OCI-LY3 (cell line): ENCODE measurements around the gene NAPA.

Source experiments
- H2AFZ ChIP-seq: fragments of 200-600, 300-600 bp; shearing (Covaris generic); 2 replicates; pipeline ENCODE4 v1.6.0; 2014; ENCODE audit warnings: antibody characterized with exemption, low read depth, low read length
- H3K27ac ChIP-seq: fragments of 200-600, 300-600 bp; sonication (generic); 2 replicates; pipeline ENCODE4 v1.5.1; 2014; ENCODE audit warnings: mild to moderate bottlenecking, low read length, moderate library complexity, mixed read lengths
- H3K27me3 ChIP-seq: fragments of 200-600, 300-600 bp; sonication (generic); 2 replicates; pipeline ENCODE4 v1.6.1; 2014; ENCODE audit warnings: low read depth, low read length, mixed read lengths
- H3K36me3 ChIP-seq: fragments of 200-600, 300-600 bp; sonication (generic); replicated peaks from 2 replicates; pipeline ENCODE3; 2014; ENCODE audit warnings: low read depth, low read length, mixed read lengths
- H3K4me1 ChIP-seq: fragments of 300-600, 200-600 bp; sonication (generic); 2 replicates; pipeline ENCODE4 v1.6.1; 2014; ENCODE audit warnings: low read length, mixed read lengths
- H3K4me2 ChIP-seq: fragments of 200-600, 300-600 bp; sonication (generic); 2 replicates; pipeline ENCODE4 v1.6.1; 2014; ENCODE audit warnings: low read length, mixed read lengths
- H3K4me3 ChIP-seq: fragments of 300-600, 200-600 bp; sonication (generic); 2 replicates; pipeline ENCODE4 v1.5.1; 2014; ENCODE audit warnings: antibody characterized with exemption, mild to moderate bottlenecking, low read length, moderate library complexity
- H3K79me2 ChIP-seq: fragments of 300-600, 200-600 bp; shearing (Covaris generic); 2 replicates; pipeline ENCODE4 v1.6.1; 2014; ENCODE audit warnings: mild to moderate bottlenecking, low read length, mixed read lengths
- H3K9ac ChIP-seq: fragments of 300-600, 200-600 bp; shearing (Covaris generic); 2 replicates; pipeline ENCODE4 v1.6.0; 2014; ENCODE audit warnings: mild to moderate bottlenecking, low read length, moderate library complexity
- H3K9me3 ChIP-seq: fragments of 200-600, 300-600 bp; shearing (Covaris generic); 2 replicates; pipeline ENCODE4 v1.6.1; 2014; ENCODE audit warnings: low read length, mixed read lengths; ENCODE audit not compliant: insufficient read depth
- H4K20me1 ChIP-seq: fragments of 200-600, 300-600 bp; sonication (generic); 2 replicates; pipeline ENCODE4 v1.6.1; 2016; ENCODE audit warnings: low read length, mixed read lengths; ENCODE audit not compliant: insufficient read depth
- EZH2phosphoT487 ChIP-seq: fragments of 200-600 bp; shearing (Covaris generic); IDR thresholded peaks from 2 replicates; pipeline ENCODE4 v1.6.1; 2018; ENCODE audit warnings: antibody characterized with exemption, mixed run types, low read depth
- TF ChIP-seq, protein P1 (sequence below): fragments of 200-600, 300-600 bp; sonication (generic); IDR thresholded peaks from 2 replicates; pipeline ENCODE4 v1.5.1; 2014; ENCODE audit warnings: antibody characterized with exemption, low read length, low read depth

The NAPA gene

GRCh38 chr19:47497821-47498520 is 16.9 kb downstream of the NAPA start:
- peaks cover 10% of the 10 kb centered on the region for H3K36me3 ChIP-seq
- no peaks in the 10 kb centered on the region for H3K9me3 ChIP-seq
- no peak overlapping the region for H3K27ac ChIP-seq
- no peak for TF ChIP-seq EZH2phosphoT487
- TF ChIP-seq, protein P1, sequence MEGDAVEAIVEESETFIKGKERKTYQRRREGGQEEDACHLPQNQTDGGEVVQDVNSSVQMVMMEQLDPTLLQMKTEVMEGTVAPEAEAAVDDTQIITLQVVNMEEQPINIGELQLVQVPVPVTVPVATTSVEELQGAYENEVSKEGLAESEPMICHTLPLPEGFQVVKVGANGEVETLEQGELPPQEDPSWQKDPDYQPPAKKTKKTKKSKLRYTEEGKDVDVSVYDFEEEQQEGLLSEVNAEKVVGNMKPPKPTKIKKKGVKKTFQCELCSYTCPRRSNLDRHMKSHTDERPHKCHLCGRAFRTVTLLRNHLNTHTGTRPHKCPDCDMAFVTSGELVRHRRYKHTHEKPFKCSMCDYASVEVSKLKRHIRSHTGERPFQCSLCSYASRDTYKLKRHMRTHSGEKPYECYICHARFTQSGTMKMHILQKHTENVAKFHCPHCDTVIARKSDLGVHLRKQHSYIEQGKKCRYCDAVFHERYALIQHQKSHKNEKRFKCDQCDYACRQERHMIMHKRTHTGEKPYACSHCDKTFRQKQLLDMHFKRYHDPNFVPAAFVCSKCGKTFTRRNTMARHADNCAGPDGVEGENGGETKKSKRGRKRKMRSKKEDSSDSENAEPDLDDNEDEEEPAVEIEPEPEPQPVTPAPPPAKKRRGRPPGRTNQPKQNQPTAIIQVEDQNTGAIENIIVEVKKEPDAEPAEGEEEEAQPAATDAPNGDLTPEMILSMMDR, result no peak
- no peak overlapping the region for H3K9ac ChIP-seq
- no peak overlapping the region for H3K4me3 ChIP-seq
- no peak overlapping the region for H2AFZ ChIP-seq
- no peak overlapping the region for H3K4me2 ChIP-seq
- H3K79me2 ChIP-seq, result no peaks in the 10 kb centered on the region
- peaks cover 11% of the 10 kb centered on the region for H4K20me1 ChIP-seq
- H3K4me1 ChIP-seq, result no peaks in the 10 kb centered on the region
- no peaks in the 10 kb centered on the region for H3K27me3 ChIP-seq

- H3K4me1 ChIP-seq, result no peaks in the 10 kb centered on the region
- no peak for TF ChIP-seq EZH2phosphoT487
- TF ChIP-seq, protein P1, result no peak
- no peak overlapping the region for H3K27ac ChIP-seq
- no peaks in the 10 kb centered on the region for H3K27me3 ChIP-seq
- no peak overlapping the region for H2AFZ ChIP-seq
- H3K4me2 ChIP-seq, result no peak overlapping the region
- no peak overlapping the region for H3K9ac ChIP-seq
- H3K36me3 ChIP-seq, result peaks cover 7% of the 10 kb centered on the region
- H3K9me3 ChIP-seq, result no peaks in the 10 kb centered on the region
- H3K4me3 ChIP-seq, result no peak overlapping the region
- no peaks in the 10 kb centered on the region for H3K79me2 ChIP-seq
- peaks cover 11% of the 10 kb centered on the region for H4K20me1 ChIP-seq
Observed at GRCh38 chr19:47497050-47497766, 17.7 kb downstream of the NAPA start.

DNA sequence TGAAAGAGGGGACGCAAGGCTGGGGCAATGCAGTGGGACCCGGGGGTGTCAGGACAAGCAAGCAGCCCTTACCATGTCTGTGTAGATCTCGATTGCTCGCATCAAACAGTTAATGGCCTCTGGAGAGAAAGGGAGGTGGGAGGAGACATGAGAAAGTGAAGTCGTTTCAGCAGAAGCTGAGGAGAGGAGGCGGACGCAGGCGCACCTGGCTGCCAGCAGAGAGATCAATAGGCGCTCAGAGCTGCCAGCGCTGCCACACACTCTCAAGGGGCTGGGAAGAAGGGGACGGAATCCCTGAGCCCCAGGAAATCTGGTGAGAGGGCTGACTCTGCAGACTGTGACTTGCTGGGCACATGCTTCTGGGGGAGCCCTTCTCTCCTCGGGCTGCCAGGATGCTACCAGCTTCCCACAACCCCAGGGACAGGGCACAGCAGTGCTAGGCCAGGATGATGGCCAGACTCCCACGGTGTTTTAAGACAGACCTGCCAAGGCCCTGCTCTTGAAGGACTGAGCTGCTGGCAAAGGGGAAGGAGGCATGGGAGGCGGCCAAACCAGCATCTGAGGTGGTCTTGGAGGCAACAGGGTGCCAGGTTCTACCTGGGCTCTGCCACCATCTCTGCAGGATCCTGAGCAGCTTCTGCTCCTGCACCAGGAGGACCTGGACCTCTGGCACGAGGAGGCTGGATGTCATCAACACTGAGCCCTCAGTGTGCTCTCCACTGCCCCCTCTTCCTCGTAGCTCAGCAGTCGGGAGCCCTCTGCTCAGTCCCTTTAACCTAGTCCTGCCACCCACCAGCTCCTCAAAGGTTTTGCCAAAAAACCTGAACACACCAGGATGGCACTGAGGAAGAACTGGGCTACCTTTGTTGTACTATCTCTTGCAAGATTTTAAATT is 19.1 kb downstream of the NAPA start:
- H3K27me3 ChIP-seq, result no peaks in the 10 kb centered on the region
- H3K9me3 ChIP-seq, result no peaks in the 10 kb centered on the region
- no peak overlapping the region for H3K9ac ChIP-seq
- no peak overlapping the region for H3K4me3 ChIP-seq
- H4K20me1 ChIP-seq, result peaks cover 11% of the 10 kb centered on the region
- H3K36me3 ChIP-seq, result peaks cover 3% of the 10 kb centered on the region
- no peak for TF ChIP-seq EZH2phosphoT487
- TF ChIP-seq, protein P1, result no peak
- no peak overlapping the region for H3K4me2 ChIP-seq
- no peaks in the 10 kb centered on the region for H3K4me1 ChIP-seq
- no peak overlapping the region for H3K27ac ChIP-seq
- no peaks in the 10 kb centered on the region for H3K79me2 ChIP-seq
- no peak overlapping the region for H2AFZ ChIP-seq

DNA sequence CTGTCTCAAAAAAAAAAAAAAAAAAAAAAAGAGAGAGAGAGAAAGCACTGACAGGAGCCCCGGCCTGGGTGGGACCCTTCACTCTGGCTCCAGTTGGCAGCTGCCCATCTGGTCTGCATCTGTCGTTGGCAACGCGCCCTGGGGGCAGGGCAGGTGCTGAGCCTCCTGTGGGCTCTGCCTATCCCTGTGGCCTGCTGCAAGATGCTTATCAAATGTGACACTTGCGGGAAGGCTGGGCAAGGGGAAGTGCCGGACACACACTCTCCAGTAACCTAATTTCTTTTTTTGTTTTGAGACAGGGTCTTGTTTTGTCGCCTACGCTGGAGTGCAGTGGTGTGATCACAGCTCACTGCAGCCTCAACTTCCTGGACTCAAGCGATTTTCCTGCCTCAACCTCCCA is 20.1 kb downstream of the NAPA start:
- Histone ChIP-seq H3K36me3 (peaks cover 5% of the 10 kb centered on the region), H3K4me3 (no peak overlapping the region), H2AFZ (no peak overlapping the region), H3K4me2 (no peak overlapping the region), H3K4me1 (no peaks in the 10 kb centered on the region), H3K9ac (no peak overlapping the region), H3K27ac (no peak overlapping the region), H3K79me2 (no peaks in the 10 kb centered on the region), H4K20me1 (peaks cover 4% of the 10 kb centered on the region; the same call in 1 of the 2 replicates), H3K27me3 (no peaks in the 10 kb centered on the region), H3K9me3 (no peaks in the 10 kb centered on the region)
- no peak for TF ChIP-seq EZH2phosphoT487
- TF ChIP-seq, protein P1, result no peak
